ENCODE results near the gene TSNAX. TPM values are rescaled to one million over a fixed set of nuclear protein-coding genes. Genes with fewer than 3 reads are reported as not detected.
"Not testable (repeated sequence)": the region's sequence is repeated elsewhere in the genome, so short reads cannot be mapped to it uniquely, and the experiment has no call there.

The TSNAX gene
- total and polyA plus RNA-seq, 7 experiments from 2014 or later = 33.7 to 97.1 (median 45.7) TPM

DNA sequence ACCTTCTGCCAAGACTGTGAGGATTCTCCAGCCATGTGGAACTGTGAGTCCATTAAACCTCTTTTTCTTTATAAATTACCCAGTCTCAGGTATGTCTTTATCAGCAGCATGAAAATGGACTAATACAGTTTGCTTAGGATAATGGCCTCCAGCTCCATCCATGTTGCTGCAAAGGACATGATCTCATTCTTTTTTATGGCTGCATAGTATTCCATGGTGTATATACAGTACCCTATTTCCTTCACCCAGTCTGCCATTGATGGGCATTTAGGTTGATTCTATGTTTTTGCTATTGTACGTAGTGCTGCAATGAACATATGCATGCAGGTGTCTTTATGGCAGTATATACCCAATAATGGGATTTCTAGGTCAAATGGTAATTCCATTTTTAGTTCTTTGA is 25.3 kb upstream of the TSNAX start:
- peaks cover 0 to 16% (median 4%) of the 10 kb centered on the region in 3 experiments for H3K9me3 ChIP-seq (ENCODE audit: control insufficient read depth in 2 of 3, low read length in 3 of 3)
- CTCF ChIA-PET; DNase-seq; H3K4me1 ChIP-seq (ENCODE audit: control insufficient read depth in 2 of 2, insufficient read depth in 2 of 2, low read length in 2 of 2); H3K27ac ChIP-seq (ENCODE audit: low read depth, low read length); intact Hi-C loops (cut with micrococcal nuclease); ATAC-seq; H3K27ac Mint-ChIP-seq; H3K4me3 ChIP-seq (ENCODE audit: low read length); H3K4me1 Mint-ChIP-seq; H3K27me3 ChIP-seq (ENCODE audit: control insufficient read depth in 2 of 2, insufficient read depth in 2 of 2, low read length in 2 of 2); H3K4me3 Mint-ChIP-seq; H3K36me3 ChIP-seq (ENCODE audit: control insufficient read depth in 2 of 3, insufficient read depth in 3 of 3, low read length in 3 of 3); POLR2A ChIA-PET: not testable (repeated sequence)
- Mint-ChIP-seq H3K9me3 (peaks cover 12 to 37% (median 19%) of the 10 kb centered on the region in 11 donors), H3K36me3 (peaks cover 0 to 13% (median 0%) of the 10 kb centered on the region in 5 donors), H3K27me3 (peaks cover 15 to 35% (median 24%) of the 10 kb centered on the region in 5 donors)

DNA sequence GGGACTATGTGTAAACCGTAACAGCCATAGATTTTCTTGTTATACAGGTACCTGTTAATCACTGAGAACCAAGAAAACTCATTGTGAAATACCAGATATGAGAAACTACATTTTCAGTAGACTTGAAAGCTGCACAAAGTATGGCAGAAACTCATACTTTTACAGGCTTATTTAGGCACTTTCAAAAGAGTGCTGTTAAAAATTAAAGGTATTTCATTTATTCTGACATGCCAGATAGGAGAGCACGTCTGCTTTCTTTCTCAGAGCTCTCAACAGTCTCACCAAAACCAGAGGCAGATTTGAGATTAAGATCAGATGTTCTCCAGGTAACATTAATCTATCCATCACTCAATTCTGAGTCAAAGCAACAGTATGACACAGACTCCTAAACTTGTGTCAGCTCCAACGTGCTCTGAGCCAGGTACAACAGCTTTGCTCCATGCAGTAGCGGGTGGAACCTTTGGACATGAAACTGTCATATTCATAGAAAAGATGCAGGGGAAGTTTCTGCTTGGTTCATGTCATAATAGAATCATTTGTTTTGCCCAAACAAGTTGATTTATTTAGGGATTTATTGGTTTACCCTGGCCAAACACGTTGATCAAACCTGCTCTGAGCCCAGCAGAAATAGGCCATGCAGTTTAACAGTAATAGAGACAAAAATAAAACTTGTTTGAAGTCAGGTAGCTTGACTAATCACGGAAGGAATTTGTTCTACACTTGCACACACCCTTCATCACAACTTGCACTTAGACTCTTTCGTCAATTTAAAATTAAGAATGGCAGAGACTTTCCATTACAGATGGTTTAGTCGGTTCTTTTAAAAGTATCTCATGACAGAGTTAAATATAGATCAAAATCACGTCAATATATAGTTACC is 20.8 kb upstream of the TSNAX start:
- ChIA-PET CTCF (no interaction called here), POLR2A (interaction anchor here (1.6 kb wide), 1 partner anchor 10 kb away, joined by 5 read pairs; no protein-coding TSS in a partner anchor)
- ATAC-seq (no peak), DNase-seq (no peak)
- H3K9me3 ChIP-seq (ENCODE audit: control insufficient read depth in 2 of 3, low read length in 3 of 3) = no peaks in the 10 kb centered on the region
- H3K27me3 ChIP-seq (ENCODE audit: control insufficient read depth in 2 of 2, insufficient read depth in 2 of 2, low read length in 2 of 2) = no peaks in the 10 kb centered on the region
- Mint-ChIP-seq H3K4me1 (peaks cover 0 to 3% (median 0%) of the 10 kb centered on the region in 7 donors), H3K4me3 (no peak overlapping the region), H3K36me3 (peaks cover 0 to 3% (median 0%) of the 10 kb centered on the region in 5 donors), H3K9me3 (peaks cover 0 to 7% (median 2%) of the 10 kb centered on the region in 11 donors), H3K27ac (no peak overlapping the region), H3K27me3 (peaks cover 14 to 44% (median 23%) of the 10 kb centered on the region in 5 donors)
- H3K36me3 ChIP-seq (ENCODE audit: control insufficient read depth in 2 of 3, insufficient read depth in 3 of 3, low read length in 3 of 3) = no peaks in the 10 kb centered on the region
- intact Hi-C loops (cut with micrococcal nuclease) = no loop called here
- H3K27ac ChIP-seq (ENCODE audit: low read depth, low read length) = no peak overlapping the region
- H3K4me1 ChIP-seq (ENCODE audit: control insufficient read depth in 2 of 2, insufficient read depth in 2 of 2, low read length in 2 of 2) = no peaks in the 10 kb centered on the region
- no peak overlapping the region for H3K4me3 ChIP-seq (ENCODE audit: low read length)

DNA sequence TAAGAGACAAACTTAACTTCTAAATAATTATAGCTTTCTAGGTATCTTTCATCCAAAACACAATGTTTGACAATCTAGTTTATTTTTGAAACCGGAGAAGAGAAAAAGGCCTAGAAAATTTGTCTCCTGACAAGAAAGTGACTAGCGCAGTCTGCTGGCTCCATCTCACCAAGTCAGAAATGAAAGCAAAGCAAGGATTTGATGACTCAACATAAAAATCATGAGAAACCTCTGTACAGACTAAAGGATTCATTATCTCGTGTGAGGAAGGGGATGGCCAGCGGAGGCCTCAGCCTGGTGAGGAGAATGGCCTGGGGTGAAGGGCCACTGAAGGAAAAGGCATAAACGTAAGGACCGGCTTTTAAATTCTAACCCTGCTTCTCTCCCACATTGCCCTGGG is 20.0 kb upstream of the TSNAX start:
- H3K4me3 Mint-ChIP-seq = no peak overlapping the region
- no peaks in the 10 kb centered on the region for H3K36me3 ChIP-seq (ENCODE audit: control insufficient read depth in 2 of 3, insufficient read depth in 3 of 3, low read length in 3 of 3)
- H3K27ac Mint-ChIP-seq = no peak overlapping the region
- intact Hi-C loops (cut with micrococcal nuclease) = no loop called here
- H3K27me3 ChIP-seq (ENCODE audit: control insufficient read depth in 2 of 2, insufficient read depth in 2 of 2, low read length in 2 of 2) = no peaks in the 10 kb centered on the region
- peaks cover 0 to 3% (median 0%) of the 10 kb centered on the region in 7 donors for H3K4me1 Mint-ChIP-seq
- H3K36me3 Mint-ChIP-seq = peaks cover 0 to 3% (median 0%) of the 10 kb centered on the region in 5 donors
- DNase-seq (no peak), ATAC-seq (no peak)
- no peak overlapping the region for H3K27ac ChIP-seq (ENCODE audit: low read depth, low read length)
- CTCF ChIA-PET = no interaction called here
- no peak overlapping the region for H3K4me3 ChIP-seq (ENCODE audit: low read length)
- H3K27me3 Mint-ChIP-seq = peaks cover 14 to 36% (median 22%) of the 10 kb centered on the region in 5 donors
- peaks cover 0 to 4% (median 0%) of the 10 kb centered on the region in 11 donors for H3K9me3 Mint-ChIP-seq
- POLR2A ChIA-PET = interaction anchor here (1.6 kb wide), 1 partner anchor 10 kb away, joined by 5 read pairs; no protein-coding TSS in a partner anchor
- H3K9me3 ChIP-seq (ENCODE audit: control insufficient read depth in 2 of 3, low read length in 3 of 3) = no peaks in the 10 kb centered on the region
- H3K4me1 ChIP-seq (ENCODE audit: control insufficient read depth in 2 of 2, insufficient read depth in 2 of 2, low read length in 2 of 2) = no peaks in the 10 kb centered on the region

DNA sequence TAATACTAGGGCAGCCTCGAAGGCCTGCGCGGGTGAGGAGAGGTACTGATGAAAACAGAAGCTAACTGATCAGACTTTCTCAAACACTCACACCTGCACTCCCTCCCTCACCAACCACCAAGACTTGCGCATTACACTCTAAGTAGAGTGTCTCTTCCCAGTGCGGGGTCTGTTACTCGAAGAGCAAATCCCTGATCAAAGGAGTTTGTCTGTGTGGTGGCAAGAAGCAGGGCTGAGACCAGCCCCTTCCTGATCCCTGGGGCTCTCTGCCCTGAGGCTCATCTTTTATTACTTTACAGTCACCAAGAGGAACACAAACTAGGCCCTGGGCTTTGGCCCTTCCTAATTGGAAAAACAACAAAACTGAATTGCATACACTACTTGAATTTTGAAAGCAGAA is 19.5 kb upstream of the TSNAX start:
- Histone ChIP-seq H3K36me3 (ENCODE audit: control insufficient read depth in 2 of 3, insufficient read depth in 3 of 3, low read length in 3 of 3) (no peaks in the 10 kb centered on the region), H3K4me3 (ENCODE audit: low read length) (no peak overlapping the region), H3K27me3 (ENCODE audit: control insufficient read depth in 2 of 2, insufficient read depth in 2 of 2, low read length in 2 of 2) (no peaks in the 10 kb centered on the region), H3K9me3 (ENCODE audit: control insufficient read depth in 2 of 3, low read length in 3 of 3) (no peaks in the 10 kb centered on the region), H3K4me1 (ENCODE audit: control insufficient read depth in 2 of 2, insufficient read depth in 2 of 2, low read length in 2 of 2) (no peaks in the 10 kb centered on the region), H3K27ac (ENCODE audit: low read depth, low read length) (no peak overlapping the region)
- peaks cover 0 to 3% (median 0%) of the 10 kb centered on the region in 5 donors for H3K36me3 Mint-ChIP-seq
- DNase-seq (no peak), ATAC-seq (no peak)
- ChIA-PET CTCF (no interaction called here), POLR2A (interaction anchor here (1.6 kb wide), 1 partner anchor 9 kb away, joined by 5 read pairs; no protein-coding TSS in a partner anchor)
- H3K27me3 Mint-ChIP-seq = peaks cover 14 to 33% (median 19%) of the 10 kb centered on the region in 5 donors
- H3K27ac Mint-ChIP-seq = no peak overlapping the region
- H3K4me1 Mint-ChIP-seq = peaks cover 0 to 3% (median 0%) of the 10 kb centered on the region in 7 donors
- H3K9me3 Mint-ChIP-seq = peaks cover 0 to 2% (median 0%) of the 10 kb centered on the region in 11 donors
- H3K4me3 Mint-ChIP-seq = no peak overlapping the region
- intact Hi-C loops (cut with micrococcal nuclease) = no loop called here

DNA sequence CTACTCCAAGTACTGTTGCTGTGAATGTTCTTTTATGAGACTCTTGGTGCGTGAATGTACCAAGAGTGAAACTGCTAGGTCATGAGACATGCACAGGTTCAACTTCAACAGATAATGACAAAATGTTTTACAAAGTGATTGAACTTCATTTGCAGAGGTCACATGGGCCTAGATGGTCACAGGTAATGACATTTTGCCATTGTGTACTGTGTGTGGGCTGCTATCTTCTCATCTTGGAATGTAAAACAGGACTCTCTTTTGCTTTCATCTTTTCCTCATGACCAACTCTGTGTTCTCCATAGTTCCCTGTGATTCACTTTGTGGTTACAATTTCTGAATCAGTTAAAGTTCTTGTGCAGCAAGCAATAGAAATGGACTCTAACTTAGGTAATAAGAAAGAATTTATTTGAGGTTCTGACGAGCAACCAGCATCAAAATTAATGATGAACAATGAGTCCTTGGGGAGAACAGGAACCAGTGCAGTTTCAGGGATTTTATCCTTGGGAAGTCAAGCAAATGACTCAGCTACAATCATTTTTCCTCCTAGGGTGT is 16.2 kb upstream of the TSNAX start:
- DNase-seq = no peak
- intact Hi-C loops (cut with micrococcal nuclease) = no loop called here
- H3K9me3 Mint-ChIP-seq = no peaks in the 10 kb centered on the region
- H3K4me1 Mint-ChIP-seq = peaks cover 0 to 3% (median 0%) of the 10 kb centered on the region in 7 donors
- H3K36me3 Mint-ChIP-seq = no peaks in the 10 kb centered on the region
- no peak overlapping the region for H3K4me3 Mint-ChIP-seq
- peaks cover under 1 to 22% (median 14%) of the 10 kb centered on the region in 5 donors for H3K27me3 Mint-ChIP-seq
- no peak overlapping the region for H3K27ac Mint-ChIP-seq
- Histone ChIP-seq H3K27ac (ENCODE audit: low read depth, low read length) (no peak overlapping the region), H3K9me3 (ENCODE audit: control insufficient read depth in 2 of 3, low read length in 3 of 3) (no peaks in the 10 kb centered on the region), H3K4me3 (ENCODE audit: low read length) (no peak overlapping the region), H3K36me3 (ENCODE audit: control insufficient read depth in 2 of 3, insufficient read depth in 3 of 3, low read length in 3 of 3) (no peaks in the 10 kb centered on the region), H3K27me3 (ENCODE audit: control insufficient read depth in 2 of 2, insufficient read depth in 2 of 2, low read length in 2 of 2) (no peaks in the 10 kb centered on the region), H3K4me1 (ENCODE audit: control insufficient read depth in 2 of 2, insufficient read depth in 2 of 2, low read length in 2 of 2) (no peaks in the 10 kb centered on the region)
- CTCF ChIA-PET = no interaction called here
- ATAC-seq = no peak
- POLR2A ChIA-PET = no interaction called here

DNA sequence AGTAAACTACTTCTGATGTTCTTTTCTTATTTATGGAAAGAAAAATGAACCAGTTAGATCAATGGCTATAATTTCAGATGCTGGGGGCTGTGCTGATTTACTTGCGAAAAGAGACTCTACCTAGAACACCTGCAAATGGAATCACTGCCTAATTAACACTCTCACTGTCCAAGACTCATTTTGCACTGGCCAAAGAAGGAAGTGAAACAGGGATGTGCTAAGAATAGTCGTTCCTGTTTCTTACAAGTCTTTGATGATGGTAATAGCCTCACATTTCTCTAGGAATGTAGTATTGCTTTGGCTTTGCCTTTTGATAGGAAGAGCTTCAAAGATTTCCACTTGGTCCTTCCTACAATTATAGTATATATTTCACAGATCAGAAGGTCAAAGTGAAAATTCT is 12.7 kb upstream of the TSNAX start:
- Histone ChIP-seq H3K4me1 (ENCODE audit: control insufficient read depth in 2 of 2, insufficient read depth in 2 of 2, low read length in 2 of 2) (no peaks in the 10 kb centered on the region), H3K27me3 (ENCODE audit: control insufficient read depth in 2 of 2, insufficient read depth in 2 of 2, low read length in 2 of 2) (no peaks in the 10 kb centered on the region), H3K27ac (ENCODE audit: low read depth, low read length) (no peak overlapping the region), H3K4me3 (ENCODE audit: low read length) (no peak overlapping the region), H3K9me3 (ENCODE audit: control insufficient read depth in 2 of 3, low read length in 3 of 3) (no peaks in the 10 kb centered on the region), H3K36me3 (ENCODE audit: control insufficient read depth in 2 of 3, insufficient read depth in 3 of 3, low read length in 3 of 3) (no peaks in the 10 kb centered on the region)
- Mint-ChIP-seq H3K27me3 (peaks cover 10 to 37% (median 21%) of the 10 kb centered on the region in 5 donors), H3K36me3 (no peaks in the 10 kb centered on the region), H3K27ac (no peak overlapping the region), H3K4me3 (no peak overlapping the region), H3K4me1 (peaks cover 0 to 3% (median 0%) of the 10 kb centered on the region in 7 donors), H3K9me3 (no peaks in the 10 kb centered on the region)
- ChIA-PET CTCF (no interaction called here), POLR2A (no interaction called here)
- intact Hi-C loops (cut with micrococcal nuclease) = no loop called here
- no peak for DNase-seq
- ATAC-seq = peak; percentile 63

Measured in naive thymus-derived CD4-positive, alpha-beta T cell (primary cell).